Measurements from ENCODE around the gene PIK3C2G.

- TF ChIP-seq CTCF (IDR thresholded peaks at IDR 0.05; ENCODE audit: low read depth, low read length, poor library complexity, severe bottlenecking), result no peak
- TF ChIP-seq EZH2phosphoT487 (IDR thresholded peaks at IDR 0.05; ENCODE audit: borderline replicate concordance, low read length), result no peak
Measured at GRCh38 chr12:18446061-18446644, 184.8 kb downstream of the PIK3C2G start.
